Endothelial cell of umbilical vein (primary cell): ENCODE data around the gene FRMD4A.

ENCODE experiments used
- POLR2A ChIP-seq: IDR thresholded peaks from 2 replicates; pipeline ENCODE4 v1.6.1; 2012; ENCODE audit warnings: low read depth, mild to moderate bottlenecking, control low read depth, low read length
- POLR2AphosphoS5 ChIP-seq: IDR thresholded peaks from 2 replicates; pipeline ENCODE4 v1.6.1; 2012; ENCODE audit warnings: low read depth, mild to moderate bottlenecking, control low read depth, low read length, moderate library complexity; ENCODE audit not compliant: insufficient read depth
- TF ChIP-seq, protein P1 (sequence below), 2 donors: IDR thresholded peaks; 1 replicate in 1 of 2; 2 replicates in 1 of 2; pipeline ENCODE4 v1.5.1; 2011; ENCODE audit warnings: low read length in 2 of 2, mild to moderate bottlenecking in 2 of 2, moderate library complexity in 2 of 2, control low read depth in 1 of 2, inconsistent platforms in 1 of 2, low read depth in 1 of 2; ENCODE audit not compliant: insufficient read depth in 1 of 2; ENCODE audit errors: extremely low read depth in 1 of 2

DNA sequence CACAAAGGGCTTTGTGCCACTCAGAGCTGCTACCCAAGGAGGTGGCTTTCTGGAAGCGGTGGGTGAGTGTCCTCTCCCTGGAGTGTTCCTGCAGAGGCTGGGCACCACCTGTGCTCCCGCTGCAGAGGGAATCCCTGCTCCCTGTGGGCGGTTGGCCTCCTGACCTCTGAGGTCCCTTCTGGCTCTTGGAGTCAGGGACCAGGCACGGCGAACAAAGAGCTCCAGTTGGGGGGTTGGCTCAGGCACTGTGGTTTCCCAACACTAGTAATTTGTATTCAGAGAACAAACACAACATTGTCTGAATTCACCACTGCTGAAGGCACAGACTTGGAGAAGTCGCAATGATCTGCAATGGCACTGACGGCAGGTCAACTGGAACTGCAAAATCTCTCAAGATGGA lies 415.0 kb downstream of the FRMD4A start:
- TF ChIP-seq POLR2AphosphoS5 (no peak), POLR2A (no peak)
- TF ChIP-seq, protein P1, sequence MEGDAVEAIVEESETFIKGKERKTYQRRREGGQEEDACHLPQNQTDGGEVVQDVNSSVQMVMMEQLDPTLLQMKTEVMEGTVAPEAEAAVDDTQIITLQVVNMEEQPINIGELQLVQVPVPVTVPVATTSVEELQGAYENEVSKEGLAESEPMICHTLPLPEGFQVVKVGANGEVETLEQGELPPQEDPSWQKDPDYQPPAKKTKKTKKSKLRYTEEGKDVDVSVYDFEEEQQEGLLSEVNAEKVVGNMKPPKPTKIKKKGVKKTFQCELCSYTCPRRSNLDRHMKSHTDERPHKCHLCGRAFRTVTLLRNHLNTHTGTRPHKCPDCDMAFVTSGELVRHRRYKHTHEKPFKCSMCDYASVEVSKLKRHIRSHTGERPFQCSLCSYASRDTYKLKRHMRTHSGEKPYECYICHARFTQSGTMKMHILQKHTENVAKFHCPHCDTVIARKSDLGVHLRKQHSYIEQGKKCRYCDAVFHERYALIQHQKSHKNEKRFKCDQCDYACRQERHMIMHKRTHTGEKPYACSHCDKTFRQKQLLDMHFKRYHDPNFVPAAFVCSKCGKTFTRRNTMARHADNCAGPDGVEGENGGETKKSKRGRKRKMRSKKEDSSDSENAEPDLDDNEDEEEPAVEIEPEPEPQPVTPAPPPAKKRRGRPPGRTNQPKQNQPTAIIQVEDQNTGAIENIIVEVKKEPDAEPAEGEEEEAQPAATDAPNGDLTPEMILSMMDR (IDR thresholded peaks at IDR 0.05; ENCODE audit: extremely low read depth in 1 of 2, insufficient read depth in 1 of 2, low read depth in 1 of 2, low read length in 2 of 2) = no peak
